HK-2 (cell line): ENCODE data around the gene EFNA4.
A peak's percentile ranks its signal among the peaks of the same experiment; 100 is the strongest.
"Not testable (repeated sequence)": the region's sequence is repeated elsewhere in the genome, so short reads cannot be mapped to it uniquely, and the experiment has no call there.

Experiments used
- DNase-seq: peaks from one replicate; pipeline ENCODE4 v3.0.0-alpha.2; 2018; ENCODE audit not compliant: unreplicated experiment

EFNA4 gene

GRCh38 chr1:155086856-155087535 is 23.5 kb downstream of the EFNA4 start:
- DNase-seq, result no peak

- DNase-seq, result peak; percentile 81
Observed at GRCh38 chr1:155091071-155092051, 27.8 kb downstream of the EFNA4 start.

- DNase-seq, result no peak
Observed at GRCh38 chr1:155092131-155092530, 28.6 kb downstream of the EFNA4 start.

- DNase-seq, result no peak
Observed at GRCh38 chr1:155092641-155093040, 29.1 kb downstream of the EFNA4 start.

GRCh38 chr1:155093911-155094621 is 30.5 kb downstream of the EFNA4 start:
- no peak for DNase-seq

- DNase-seq, result no peak
Observed at GRCh38 chr1:155094622-155094948, 31.0 kb downstream of the EFNA4 start.

- DNase-seq, result no peak
Observed at GRCh38 chr1:155099331-155099730, 35.8 kb downstream of the EFNA4 start.

- no peak for DNase-seq
Observed at GRCh38 chr1:155103325-155103724, 39.8 kb downstream of the EFNA4 start.

GRCh38 chr1:155104605-155105534 is 41.3 kb downstream of the EFNA4 start:
- no peak for DNase-seq

- DNase-seq, result no peak
Observed at GRCh38 chr1:155105604-155106011, 42.1 kb downstream of the EFNA4 start.

- no peak for DNase-seq
Observed at GRCh38 chr1:155106862-155107261, 43.3 kb downstream of the EFNA4 start.

GRCh38 chr1:155107309-155108264 is 44.0 kb downstream of the EFNA4 start:
- DNase-seq, result no peak

- DNase-seq, result no peak
Observed at GRCh38 chr1:155108296-155108695, 44.8 kb downstream of the EFNA4 start.

- no peak for DNase-seq
Observed at GRCh38 chr1:155110381-155110780, 46.8 kb downstream of the EFNA4 start.

GRCh38 chr1:155110826-155111225 is 47.3 kb downstream of the EFNA4 start:
- no peak for DNase-seq

- no peak for DNase-seq
Observed at GRCh38 chr1:155113450-155113980, 50.0 kb downstream of the EFNA4 start.

GRCh38 chr1:155116113-155116764 is 52.7 kb downstream of the EFNA4 start:
- DNase-seq, result no peak

- DNase-seq, result no peak
Observed at GRCh38 chr1:155117610-155118009, 54.1 kb downstream of the EFNA4 start.

GRCh38 chr1:155118090-155118489 is 54.5 kb downstream of the EFNA4 start:
- DNase-seq, result not testable (repeated sequence)
